GM04503 (cell line): ENCODE measurements around the gene ADAM12.
"Not testable (repeated sequence)": the region's sequence is repeated elsewhere in the genome, so short reads cannot be mapped to it uniquely, and the experiment has no call there.

Experiments used
- DNase-seq: peaks from one replicate; pipeline ENCODE4 v3.0.0-alpha.2; 2012; ENCODE audit warnings: low read depth

Gene ADAM12

GRCh38 chr10:126405239-126405775 is 17.0 kb upstream of the ADAM12 start:
- DNase-seq = no peak

- no peak for DNase-seq
Measured at GRCh38 chr10:126402721-126403695, 14.7 kb upstream of the ADAM12 start.

GRCh38 chr10:126400641-126401040 is 12.4 kb upstream of the ADAM12 start:
- DNase-seq = no peak

GRCh38 chr10:126398924-126399323 is 10.6 kb upstream of the ADAM12 start:
- no peak for DNase-seq

DNA sequence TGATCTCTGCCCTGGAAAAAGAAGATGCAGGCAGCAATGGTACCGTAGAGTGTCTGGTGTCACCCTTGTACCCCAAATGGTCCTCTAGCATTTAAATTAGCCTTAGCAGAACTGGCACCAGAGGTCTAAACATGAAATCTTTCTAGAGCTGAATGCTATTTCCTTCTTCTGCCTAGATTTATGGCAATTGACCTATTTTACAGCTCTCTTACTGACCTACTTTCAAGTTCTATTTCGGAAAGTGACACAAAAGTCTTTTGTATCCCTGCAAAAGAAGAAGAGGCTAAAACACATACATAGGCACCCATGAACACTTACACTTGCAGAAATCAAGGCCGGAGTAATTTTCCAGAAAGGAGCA is 10.1 kb upstream of the ADAM12 start:
- DNase-seq = no peak

DNA sequence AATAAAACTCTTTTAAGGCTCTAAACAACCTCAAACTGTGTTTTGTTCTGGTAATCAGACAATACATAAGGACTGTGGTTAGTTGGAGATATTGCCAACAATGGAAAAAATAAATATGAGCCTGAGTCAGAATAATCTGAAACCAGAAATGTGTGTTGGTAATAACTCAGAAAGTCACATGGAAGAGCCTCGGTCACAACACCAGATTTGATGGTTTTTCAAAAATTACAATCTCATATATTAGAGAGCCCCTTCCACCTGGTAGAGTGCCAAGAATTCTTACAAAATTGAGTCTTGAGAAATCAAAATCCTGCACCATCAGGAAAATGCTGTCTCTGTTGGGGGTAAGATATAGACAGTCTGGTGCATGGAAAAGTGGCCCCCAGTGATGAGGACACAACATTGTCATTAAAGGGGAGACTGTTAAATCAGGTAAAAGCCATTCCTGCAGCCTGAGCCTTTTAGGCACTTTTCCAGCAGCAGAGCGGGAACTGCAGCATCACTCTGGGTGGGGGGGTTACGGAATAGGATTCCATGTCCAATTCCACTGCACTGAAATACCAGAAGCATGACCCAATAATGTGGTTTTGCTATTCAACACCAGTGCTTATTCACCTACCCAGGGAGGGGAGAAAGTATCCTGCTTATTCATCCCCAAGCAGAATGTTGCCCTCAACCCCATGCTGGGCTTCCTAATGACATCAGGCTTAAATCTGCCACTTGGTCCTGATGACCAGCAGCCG is 9.5 kb upstream of the ADAM12 start:
- peak; percentile 92 for DNase-seq

- DNase-seq = no peak
Measured at GRCh38 chr10:126397156-126397555, 8.9 kb upstream of the ADAM12 start.

DNA sequence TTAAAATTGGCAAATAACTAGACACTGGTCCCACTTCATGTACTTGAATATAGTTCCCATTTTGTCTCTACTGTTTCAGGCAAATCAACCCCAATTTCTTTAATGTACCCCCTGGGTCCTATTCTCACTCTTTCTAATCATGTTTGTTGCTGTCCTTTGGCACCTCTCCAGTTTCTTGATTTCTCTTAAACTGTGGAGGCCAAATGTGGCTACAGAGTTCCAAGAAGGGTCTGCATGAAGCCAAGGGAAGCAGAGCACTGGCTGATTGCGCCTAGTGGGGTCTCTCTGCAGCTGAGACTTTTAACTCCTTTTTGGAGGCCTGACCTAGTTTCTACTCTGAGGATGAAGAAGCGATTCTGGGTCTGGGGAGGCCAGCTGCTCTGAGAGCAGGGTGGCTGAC is 6.7 kb upstream of the ADAM12 start:
- DNase-seq = no peak

GRCh38 chr10:126393076-126393475 is 4.8 kb upstream of the ADAM12 start:
- no peak for DNase-seq

GRCh38 chr10:126392469-126392868 is 4.2 kb upstream of the ADAM12 start:
- DNase-seq = no peak

DNA sequence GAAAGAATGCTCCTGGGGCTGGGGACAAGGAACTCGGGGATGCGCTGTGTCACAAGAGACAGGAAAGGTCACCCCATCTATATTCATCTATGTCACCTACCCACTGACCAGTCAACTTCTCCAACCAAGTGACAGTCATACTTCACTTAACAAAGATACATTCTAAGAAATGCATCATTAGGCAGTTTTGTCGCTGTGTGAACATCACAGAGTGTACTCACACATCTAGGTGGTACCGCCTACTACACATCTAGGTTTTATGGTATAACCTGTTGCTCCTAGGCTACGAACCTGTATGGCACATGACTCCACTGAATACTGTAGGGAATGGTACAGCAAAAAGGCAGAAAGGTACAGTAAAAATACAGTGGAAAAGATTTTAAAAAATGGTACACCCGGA is 3.8 kb upstream of the ADAM12 start:
- DNase-seq = no peak

DNA sequence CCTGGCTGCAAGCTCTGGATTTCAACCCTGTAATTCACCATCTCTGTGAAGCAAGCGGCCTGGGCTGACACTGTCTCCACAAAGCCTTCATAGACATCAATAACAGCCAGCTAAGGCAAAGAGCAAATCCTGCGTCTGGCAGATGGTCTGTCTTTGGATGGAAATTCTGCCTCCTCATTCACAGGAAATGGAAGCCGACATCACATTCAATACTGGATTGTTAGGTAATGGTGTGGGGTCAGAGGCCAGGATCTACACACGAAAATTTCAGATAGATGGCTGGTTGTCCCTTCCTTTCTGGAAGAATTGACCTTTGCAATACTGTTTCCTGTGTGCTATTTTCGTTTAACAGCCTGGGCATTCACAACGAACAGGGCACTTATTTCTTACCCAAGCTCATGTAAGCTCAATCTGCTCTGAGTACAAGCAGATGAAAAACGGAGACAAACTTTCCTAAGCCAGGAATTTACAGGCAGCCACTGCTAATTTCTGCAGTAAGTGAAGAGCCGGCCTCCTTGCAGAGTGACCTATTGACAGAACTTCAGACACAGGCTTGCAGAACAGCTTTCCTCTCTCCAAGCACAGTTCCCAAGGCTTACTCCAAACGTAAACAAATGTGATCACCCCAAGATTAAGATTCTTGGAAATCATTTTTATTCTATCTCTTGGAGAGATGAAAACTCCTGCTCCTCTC is 3.1 kb upstream of the ADAM12 start:
- DNase-seq = no peak

- DNase-seq = no peak
Measured at GRCh38 chr10:126390324-126390723, 2.0 kb upstream of the ADAM12 start.

GRCh38 chr10:126387041-126387921 is 996 bp downstream of the ADAM12 start:
- DNase-seq = no peak

GRCh38 chr10:126384269-126384873 is 3.9 kb downstream of the ADAM12 start:
- DNase-seq = peak; percentile 74

GRCh38 chr10:126380352-126381076 is 7.8 kb downstream of the ADAM12 start:
- no peak for DNase-seq

GRCh38 chr10:126379166-126379565 is 9.1 kb downstream of the ADAM12 start:
- not testable (repeated sequence) for DNase-seq

GRCh38 chr10:126376956-126377355 is 11.3 kb downstream of the ADAM12 start:
- DNase-seq = no peak

DNA sequence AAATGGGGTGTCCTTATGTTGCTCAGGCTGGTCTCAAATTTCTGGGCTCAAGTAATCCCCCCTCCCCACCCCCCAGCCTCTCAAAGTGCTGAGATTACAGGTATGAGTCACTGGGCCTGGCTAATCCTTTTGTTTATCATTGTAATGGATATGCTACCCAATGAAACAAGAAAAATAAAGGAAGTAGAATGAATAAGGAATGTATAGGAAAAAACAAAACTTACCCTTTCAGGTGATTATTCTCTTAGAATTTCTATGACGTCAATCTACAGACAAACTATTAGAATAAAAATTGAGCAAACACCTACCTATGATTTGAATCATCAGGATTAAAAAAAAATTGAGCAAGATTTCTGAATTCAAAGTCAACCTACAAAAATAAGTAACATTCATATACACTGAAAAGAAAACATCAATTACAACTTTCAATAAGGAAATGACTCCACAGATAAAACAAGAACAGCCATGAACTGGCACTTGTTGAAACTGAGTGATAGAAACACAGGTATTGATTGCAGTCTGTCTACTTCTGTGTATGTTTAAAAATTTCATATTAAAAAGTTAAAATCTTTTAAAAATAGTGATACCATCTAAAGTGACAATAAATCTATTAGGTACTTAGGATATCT is 12.2 kb downstream of the ADAM12 start:
- no peak for DNase-seq

GRCh38 chr10:126375299-126375698 is 13.0 kb downstream of the ADAM12 start:
- no peak for DNase-seq
